ENCODE results near the gene ATG2A. TPM values are rescaled to one million over a fixed set of nuclear protein-coding genes. Genes with fewer than 3 reads are reported as not detected.

Gene ATG2A
- total and polyA plus RNA-seq, 9 of the 15 experiments (the other 6 are each of a cell fraction or from before 2014, with no cell fraction given) = 0.25 to 45.9 (median 5.2) TPM

- TF ChIP-seq EP400 (IDR thresholded peaks at IDR 0.05) (no peak; the same call in 1 of the 2 replicates), HDGF (IDR thresholded peaks at IDR 0.05) (no peak), MECOM (CRISPR knock-in tag; IDR thresholded peaks at IDR 0.05) (no peak), PREB (CRISPR knock-in tag; IDR thresholded peaks at IDR 0.05) (no peak), GTF2A2 (tag; IDR thresholded peaks at IDR 0.05) (no peak), PRPF4 (IDR thresholded peaks at IDR 0.05; ENCODE audit: insufficient read depth, low read depth, low read length, poor library complexity, severe bottlenecking) (no peak), ARHGAP35 (IDR thresholded peaks at IDR 0.05; ENCODE audit: partially characterized antibody) (no peak), FOXK1 (CRISPR knock-in tag; IDR thresholded peaks at IDR 0.05; ENCODE audit: borderline replicate concordance) (peak; percentile 43; the same call in 1 of the 2 replicates), ZNF143 (CRISPR knock-in tag; IDR thresholded peaks at IDR 0.05) (peak; percentile 91), SMAD4 (CRISPR knock-in tag; conservative IDR thresholded peaks at IDR 0.05) (no peak), SRF (CRISPR knock-in tag; IDR thresholded peaks at IDR 0.05) (peak in 1 of 2 experiments; percentile 42; a peak in 1 of 4 replicates), L3MBTL2 (IDR thresholded peaks at IDR 0.05) (peak; percentile 51; the same call in 1 of the 2 replicates), NFE2L1 (tag; IDR thresholded peaks at IDR 0.05; ENCODE audit: borderline replicate concordance, low read depth) (no peak), ZNF347 (CRISPR knock-in tag; IDR thresholded peaks at IDR 0.05; ENCODE audit: low read depth) (no peak), CLOCK (CRISPR knock-in tag; IDR thresholded peaks at IDR 0.05; ENCODE audit: borderline replicate concordance) (no peak), SIN3A (IDR thresholded peaks at IDR 0.05; ENCODE audit: borderline replicate concordance in 2 of 2, control insufficient read depth in 1 of 2, low read depth in 2 of 2, low read length in 2 of 2) (peak; percentile 73 to 94), CBX1 (IDR thresholded peaks at IDR 0.05; ENCODE audit: low read depth) (no peak), HMBOX1 (IDR thresholded peaks at IDR 0.05) (peak; percentile 72)
Measured at GRCh38 chr11:64923944-64924909, 7.2 kb upstream of the ATG2A start, which contains the start of gene PPP2R5B (continued).

Measured in K562 (cell line).